HuH-7 (cell line): ENCODE results near the gene KLHL41.
"Not testable (repeated sequence)": the region's sequence is repeated elsewhere in the genome, so short reads cannot be mapped to it uniquely, and the experiment has no call there.

ENCODE experiments used
- DNase-seq: peaks from one replicate; pipeline ENCODE4 v3.0.0; 2011; ENCODE audit warnings: low spot score

The KLHL41 gene

GRCh38 chr2:169509955-169510354, 453 bp downstream of the KLHL41 start:
- DNase-seq: no peak

DNA sequence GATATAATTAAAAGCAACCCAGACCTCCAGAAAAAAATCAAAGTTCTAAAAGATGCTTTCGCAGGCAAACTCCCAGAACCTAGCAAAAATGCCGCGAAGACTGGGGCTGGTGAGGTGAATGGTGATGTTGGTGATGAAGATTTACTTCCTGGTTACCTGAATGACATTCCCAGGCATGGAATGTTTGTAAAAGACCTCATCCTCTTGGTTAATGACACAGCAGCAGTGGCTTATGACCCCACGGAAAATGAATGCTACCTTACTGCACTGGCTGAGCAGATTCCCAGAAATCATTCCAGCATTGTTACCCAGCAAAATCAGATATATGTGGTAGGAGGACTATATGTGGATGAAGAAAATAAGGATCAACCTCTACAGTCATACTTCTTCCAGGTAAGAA, 994 bp downstream of the KLHL41 start:
- no peak for DNase-seq

DNA sequence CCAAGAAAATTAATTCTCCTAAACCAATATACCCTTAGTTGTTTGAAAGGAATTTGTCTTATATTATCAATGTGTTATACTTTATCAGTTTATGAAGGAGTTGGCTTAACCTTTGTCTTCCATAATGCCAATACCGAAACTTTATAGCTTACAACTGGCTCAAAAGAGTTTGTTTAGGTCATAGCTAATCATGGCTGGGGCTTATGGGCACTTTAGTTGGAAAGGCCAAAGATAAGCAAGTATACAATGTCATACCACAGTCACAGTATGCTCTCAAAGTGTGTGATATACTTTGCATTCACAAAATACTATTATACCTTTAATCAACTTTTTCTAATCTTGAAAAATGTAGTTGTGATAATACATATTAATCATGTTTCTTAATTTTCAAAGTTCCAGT, 2.3 kb downstream of the KLHL41 start:
- no peak for DNase-seq

DNA sequence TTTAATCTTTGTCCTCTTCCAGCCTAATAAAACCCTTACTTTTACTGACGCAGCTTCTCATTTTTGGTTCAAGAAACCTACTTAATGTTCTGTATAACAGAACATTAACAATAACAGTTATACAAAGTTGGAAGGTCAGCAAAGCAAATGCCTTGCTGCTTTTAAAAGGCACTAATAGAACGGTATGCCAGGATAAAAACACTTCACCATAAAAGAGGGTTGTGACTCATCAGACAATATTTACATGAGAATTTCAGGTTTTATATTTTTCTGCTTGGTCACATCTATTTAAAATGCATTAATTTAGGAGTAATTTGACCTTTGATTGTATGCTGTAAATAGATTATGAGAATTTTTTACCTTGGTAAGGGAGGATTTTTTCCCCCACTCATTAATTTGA, 3.0 kb downstream of the KLHL41 start:
- DNase-seq: no peak

GRCh38 chr2:169513094-169513493, 3.6 kb downstream of the KLHL41 start:
- no peak for DNase-seq

GRCh38 chr2:169513926-169514325, 4.4 kb downstream of the KLHL41 start:
- peak; percentile 59 for DNase-seq

- DNase-seq: not testable (repeated sequence)
Measured at GRCh38 chr2:169514758-169515157, 5.3 kb downstream of the KLHL41 start.

DNA sequence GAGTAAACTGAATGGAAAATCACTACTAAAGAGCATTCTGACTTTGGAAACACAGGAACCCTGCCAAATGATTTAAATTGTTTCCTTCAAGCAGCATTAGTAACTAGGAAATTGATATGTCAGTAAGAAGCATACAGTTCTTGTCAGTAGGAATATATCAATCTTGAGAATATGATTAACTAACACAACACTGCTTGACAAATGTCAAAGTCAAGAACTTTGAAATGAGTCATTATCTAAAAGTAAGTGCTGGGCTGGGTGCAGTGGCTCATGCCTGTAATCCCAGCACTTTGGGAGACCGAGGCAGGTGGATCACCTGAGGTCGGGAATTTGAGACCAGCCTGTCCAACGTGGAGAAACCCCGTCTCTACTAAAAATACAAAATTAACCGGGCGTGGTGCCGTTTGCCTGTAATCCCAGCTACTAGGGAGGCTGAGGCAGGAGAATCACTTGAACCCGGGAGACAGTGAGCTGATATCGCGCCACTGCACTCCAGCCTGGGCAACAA, 7.0 kb downstream of the KLHL41 start:
- not testable (repeated sequence) for DNase-seq

- no peak for DNase-seq
Measured at GRCh38 chr2:169520896-169521295, 11.4 kb downstream of the KLHL41 start.

- DNase-seq: no peak
Measured at GRCh38 chr2:169523681-169524080, 14.2 kb downstream of the KLHL41 start.

GRCh38 chr2:169525434-169525833, 15.9 kb downstream of the KLHL41 start:
- DNase-seq: no peak

GRCh38 chr2:169526451-169526850, 16.9 kb downstream of the KLHL41 start:
- DNase-seq: no peak

DNA sequence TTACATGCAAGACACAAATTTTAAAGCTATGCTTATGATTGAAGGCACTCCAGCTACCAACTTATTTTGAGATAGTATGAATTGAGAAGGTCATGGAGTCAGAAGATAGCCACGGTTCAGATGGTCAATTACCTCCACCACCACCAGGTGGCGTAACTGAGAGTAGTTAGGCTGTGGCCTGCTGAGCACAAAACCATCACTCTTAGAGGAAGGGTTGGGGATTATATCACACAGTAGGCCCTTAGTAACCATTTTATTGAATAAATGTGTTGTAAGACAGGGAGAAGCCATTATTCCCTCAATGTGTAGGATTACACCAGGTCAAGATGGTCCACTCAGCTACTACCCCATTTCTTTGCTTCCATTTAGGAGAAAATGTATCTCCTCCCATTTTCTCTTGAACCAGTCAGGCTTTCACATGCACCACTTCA, 18.8 kb downstream of the KLHL41 start:
- DNase-seq: no peak

DNA sequence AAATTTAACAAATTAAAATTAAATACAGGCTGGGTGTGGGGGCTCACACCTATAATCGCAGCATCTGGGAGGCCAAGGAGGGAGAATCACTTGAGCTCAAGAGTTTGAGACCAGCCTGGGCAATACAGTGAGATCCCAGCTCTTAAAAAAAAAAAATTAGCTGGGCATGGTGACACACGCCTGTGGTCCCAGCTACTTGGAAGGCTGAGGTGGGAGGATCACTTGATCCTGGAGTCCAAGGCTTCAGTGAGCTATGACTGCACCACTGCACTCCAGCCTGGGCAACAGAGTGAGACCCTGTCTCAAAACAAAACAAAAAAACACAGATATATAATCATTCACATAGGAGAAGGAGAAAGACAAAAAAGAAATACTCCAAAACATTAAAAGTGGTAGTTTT, 30.0 kb downstream of the KLHL41 start:
- not testable (repeated sequence) for DNase-seq

DNA sequence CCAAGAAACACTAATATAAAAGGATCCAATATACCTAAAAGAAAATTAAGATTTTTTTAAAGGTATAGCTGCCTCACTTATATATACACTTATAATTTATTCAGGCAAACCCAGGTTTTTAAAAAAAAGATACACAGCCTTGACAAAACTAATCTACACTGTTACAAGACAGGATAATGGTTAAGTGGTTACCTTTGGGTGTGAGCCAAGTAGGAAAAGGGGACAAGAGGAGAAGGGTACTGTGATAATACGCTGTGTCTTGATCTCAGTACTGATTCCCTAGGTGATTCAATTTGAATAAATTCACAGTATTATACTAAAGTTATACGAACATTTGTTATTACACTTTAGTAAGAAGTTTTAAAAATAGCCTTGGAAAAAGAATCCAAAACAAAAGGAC, 30.6 kb downstream of the KLHL41 start:
- no peak for DNase-seq

- no peak for DNase-seq
Measured at GRCh38 chr2:169542433-169542832, 32.9 kb downstream of the KLHL41 start.

GRCh38 chr2:169546756-169547155, 37.3 kb downstream of the KLHL41 start:
- DNase-seq: no peak

GRCh38 chr2:169561364-169561763, 51.9 kb downstream of the KLHL41 start:
- no peak for DNase-seq

DNA sequence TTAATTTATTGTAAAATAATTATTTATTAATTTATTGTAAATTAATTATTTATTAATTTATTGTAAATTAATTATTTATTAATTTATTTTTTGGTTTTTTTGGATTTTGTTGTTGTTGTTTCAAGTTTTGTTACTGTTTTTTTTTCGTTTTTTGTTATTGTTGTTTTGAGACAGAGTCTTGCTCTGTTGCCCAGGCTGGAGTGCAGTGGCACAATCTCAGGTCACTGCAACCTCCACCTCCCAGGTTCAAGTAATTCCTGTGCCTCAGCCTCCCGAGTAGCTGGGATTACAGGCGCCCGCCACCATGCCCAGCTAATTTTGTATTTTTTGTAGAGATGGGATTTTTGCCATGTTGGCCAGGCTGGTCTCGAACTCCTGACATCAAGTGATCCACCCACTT, 52.6 kb downstream of the KLHL41 start:
- DNase-seq: not testable (repeated sequence)

GRCh38 chr2:169562519-169562918, 53.0 kb downstream of the KLHL41 start:
- DNase-seq: no peak

- DNase-seq: no peak
Measured at GRCh38 chr2:169565686-169566085, 56.2 kb downstream of the KLHL41 start.

DNA sequence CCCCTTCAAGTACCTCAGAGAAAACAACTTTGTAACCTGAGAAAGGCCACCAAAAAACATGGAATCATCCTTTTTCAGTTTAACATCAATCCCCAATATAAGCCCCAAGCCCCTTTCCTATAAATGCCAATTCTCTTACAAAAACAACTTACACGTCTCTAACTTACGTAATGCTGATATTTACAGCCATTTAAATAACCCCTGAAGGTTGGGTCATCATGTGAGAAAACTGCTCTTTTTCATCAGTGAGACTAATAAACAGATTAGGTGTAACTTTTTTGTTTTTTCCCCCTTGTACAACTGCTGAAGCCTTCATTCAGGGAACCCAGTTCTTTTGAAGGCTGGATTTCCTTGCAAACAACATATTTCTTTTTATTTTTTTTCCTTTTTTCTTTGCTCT, 60.4 kb downstream of the KLHL41 start:
- DNase-seq: no peak

GRCh38 chr2:169570752-169571151, 61.2 kb downstream of the KLHL41 start:
- DNase-seq: not testable (repeated sequence)

DNA sequence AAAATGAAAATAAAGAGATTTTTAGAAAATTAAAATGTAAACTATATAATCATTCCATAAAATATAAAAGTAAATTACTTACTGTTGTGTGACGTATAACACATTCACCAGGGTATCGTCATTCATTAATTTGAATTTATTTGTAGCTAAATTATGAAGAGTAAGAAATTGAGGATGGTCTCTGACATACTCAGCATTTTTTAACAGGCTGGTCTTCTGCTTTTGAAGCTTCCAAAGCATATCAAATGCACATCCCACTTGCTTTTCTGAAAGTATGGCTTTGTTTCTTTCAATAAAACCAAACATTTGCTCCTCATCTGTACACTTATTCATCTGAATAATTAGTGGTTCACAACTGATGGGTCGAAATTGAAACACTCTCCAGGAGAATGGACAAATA, 62.1 kb downstream of the KLHL41 start:
- no peak for DNase-seq

DNA sequence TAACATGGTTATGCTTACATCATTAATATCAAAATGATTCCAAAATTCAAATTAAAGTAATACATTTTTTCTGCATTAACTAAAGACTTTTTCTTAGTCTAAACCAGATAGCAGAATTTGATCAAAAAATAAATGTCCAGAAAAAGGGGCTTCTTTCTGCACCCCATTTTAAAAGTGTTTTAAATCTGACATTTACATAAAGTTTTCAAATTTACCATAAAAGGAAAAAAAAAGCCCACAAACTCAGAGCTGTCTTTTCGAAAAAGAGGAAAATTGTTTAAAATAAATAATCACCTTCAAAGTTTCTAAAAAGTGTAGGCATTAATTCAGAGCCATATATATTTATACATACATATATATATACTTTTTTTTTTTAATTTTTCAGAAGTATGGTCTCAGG, 62.7 kb downstream of the KLHL41 start:
- no peak for DNase-seq
